Smooth muscle cell of the coronary artery (primary cell): ENCODE results near the gene NDP. TPM values are rescaled to one million over a fixed set of nuclear protein-coding genes. Genes with fewer than 3 reads are reported as not detected.

Source experiments
- total RNA-seq: library from RNA; depleted of rRNA; stranded (reverse); fragments of >200 nt; gene quantifications from 2 replicates; pipeline ENCODE4 v1.2.3, GENCODE V29; 2014; ENCODE audit warnings: low replicate concordance

Gene NDP
- 1.2 and 1.7 TPM in 2 replicates for total RNA-seq

GRCh38 chrX:43973249-43974099 lies at the start of gene NDP:
Gene NDP (minus strand): TSS chrX:43973390. CDS start chrX:43958645, 14,745 bp downstream.

Other genes with a start within 250 kb of the NDP start
- 0.12 and 1.7 TPM in 2 replicates for gene MAOB, start 90.9 kb downstream of the NDP start, total RNA-seq